ENCODE data around the gene DSP.
A peak's percentile ranks its signal among the peaks of the same experiment; 100 is the strongest.

Gene DSP

DNA sequence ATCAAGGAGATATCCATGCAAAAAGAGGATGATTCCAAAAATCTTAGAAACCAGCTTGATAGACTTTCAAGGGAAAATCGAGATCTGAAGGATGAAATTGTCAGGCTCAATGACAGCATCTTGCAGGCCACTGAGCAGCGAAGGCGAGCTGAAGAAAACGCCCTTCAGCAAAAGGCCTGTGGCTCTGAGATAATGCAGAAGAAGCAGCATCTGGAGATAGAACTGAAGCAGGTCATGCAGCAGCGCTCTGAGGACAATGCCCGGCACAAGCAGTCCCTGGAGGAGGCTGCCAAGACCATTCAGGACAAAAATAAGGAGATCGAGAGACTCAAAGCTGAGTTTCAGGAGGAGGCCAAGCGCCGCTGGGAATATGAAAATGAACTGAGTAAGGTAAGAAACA, 38.4 kb downstream of the DSP start:
- Histone ChIP-seq H3K4me1 (ENCODE audit: control insufficient read depth, insufficient read depth, low read length) (no peaks in the 10 kb centered on the region), H3K36me3 (ENCODE audit: control insufficient read depth in 2 of 2, insufficient read depth in 2 of 2, low read length in 2 of 2) (no peaks in the 10 kb centered on the region), H3K9me3 (ENCODE audit: control insufficient read depth in 2 of 2, low read length in 2 of 2) (no peaks in the 10 kb centered on the region), H3K27ac (ENCODE audit: low read length) (no peak overlapping the region), H3K9ac (ENCODE audit: low read length in 2 of 2) (no peak overlapping the region), H3K4me3 (ENCODE audit: low read length in 2 of 2) (no peak overlapping the region), H3K27me3 (ENCODE audit: control insufficient read depth in 1 of 2, insufficient read depth in 2 of 2, low read length in 2 of 2) (no peaks in the 10 kb centered on the region)

DNA sequence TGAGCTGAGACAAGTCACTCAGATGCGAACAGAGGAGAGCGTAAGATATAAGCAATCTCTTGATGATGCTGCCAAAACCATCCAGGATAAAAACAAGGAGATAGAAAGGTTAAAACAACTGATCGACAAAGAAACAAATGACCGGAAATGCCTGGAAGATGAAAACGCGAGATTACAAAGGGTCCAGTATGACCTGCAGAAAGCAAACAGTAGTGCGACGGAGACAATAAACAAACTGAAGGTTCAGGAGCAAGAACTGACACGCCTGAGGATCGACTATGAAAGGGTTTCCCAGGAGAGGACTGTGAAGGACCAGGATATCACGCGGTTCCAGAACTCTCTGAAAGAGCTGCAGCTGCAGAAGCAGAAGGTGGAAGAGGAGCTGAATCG, 39.1 kb downstream of the DSP start:
- Histone ChIP-seq H3K9ac (ENCODE audit: low read length in 2 of 2) (no peak overlapping the region), H3K9me3 (ENCODE audit: control insufficient read depth in 2 of 2, low read length in 2 of 2) (no peaks in the 10 kb centered on the region), H3K27me3 (ENCODE audit: control insufficient read depth in 1 of 2, insufficient read depth in 2 of 2, low read length in 2 of 2) (no peaks in the 10 kb centered on the region), H3K4me3 (ENCODE audit: low read length in 2 of 2) (no peak overlapping the region), H3K4me1 (ENCODE audit: control insufficient read depth, insufficient read depth, low read length) (no peaks in the 10 kb centered on the region), H3K27ac (ENCODE audit: low read length) (no peak overlapping the region), H3K36me3 (ENCODE audit: control insufficient read depth in 2 of 2, insufficient read depth in 2 of 2, low read length in 2 of 2) (no peaks in the 10 kb centered on the region)

- Histone ChIP-seq H3K36me3 (ENCODE audit: control insufficient read depth in 2 of 2, insufficient read depth in 2 of 2, low read length in 2 of 2) (no peaks in the 10 kb centered on the region), H3K9me3 (ENCODE audit: control insufficient read depth in 2 of 2, low read length in 2 of 2) (no peaks in the 10 kb centered on the region), H3K4me1 (ENCODE audit: control insufficient read depth, insufficient read depth, low read length) (no peaks in the 10 kb centered on the region), H3K4me3 (ENCODE audit: low read length in 2 of 2) (no peak overlapping the region), H3K27ac (ENCODE audit: low read length) (no peak overlapping the region), H3K27me3 (ENCODE audit: control insufficient read depth in 1 of 2, insufficient read depth in 2 of 2, low read length in 2 of 2) (no peaks in the 10 kb centered on the region), H3K9ac (ENCODE audit: low read length in 2 of 2) (no peak overlapping the region)
Measured at GRCh38 chr6:7580927-7581618, 39.6 kb downstream of the DSP start.

DNA sequence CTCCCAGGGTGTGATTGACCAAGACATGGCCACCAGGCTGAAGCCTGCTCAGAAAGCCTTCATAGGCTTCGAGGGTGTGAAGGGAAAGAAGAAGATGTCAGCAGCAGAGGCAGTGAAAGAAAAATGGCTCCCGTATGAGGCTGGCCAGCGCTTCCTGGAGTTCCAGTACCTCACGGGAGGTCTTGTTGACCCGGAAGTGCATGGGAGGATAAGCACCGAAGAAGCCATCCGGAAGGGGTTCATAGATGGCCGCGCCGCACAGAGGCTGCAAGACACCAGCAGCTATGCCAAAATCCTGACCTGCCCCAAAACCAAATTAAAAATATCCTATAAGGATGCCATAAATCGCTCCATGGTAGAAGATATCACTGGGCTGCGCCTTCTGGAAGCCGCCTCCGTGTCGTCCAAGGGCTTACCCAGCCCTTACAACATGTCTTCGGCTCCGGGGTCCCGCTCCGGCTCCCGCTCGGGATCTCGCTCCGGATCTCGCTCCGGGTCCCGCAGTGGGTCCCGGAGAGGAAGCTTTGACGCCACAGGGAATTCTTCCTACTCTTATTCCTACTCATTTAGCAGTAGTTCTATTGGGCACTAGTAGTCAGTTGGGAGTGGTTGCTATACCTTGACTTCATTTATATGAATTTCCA, 43.9 kb downstream of the DSP start:
- no peaks in the 10 kb centered on the region for H3K4me1 ChIP-seq (ENCODE audit: control insufficient read depth, insufficient read depth, low read length)
- H3K36me3 ChIP-seq (ENCODE audit: control insufficient read depth in 2 of 2, insufficient read depth in 2 of 2, low read length in 2 of 2) = no peaks in the 10 kb centered on the region
- H3K27me3 ChIP-seq (ENCODE audit: control insufficient read depth in 1 of 2, insufficient read depth in 2 of 2, low read length in 2 of 2) = no peaks in the 10 kb centered on the region
- H3K9ac ChIP-seq (ENCODE audit: low read length in 2 of 2) = no peak overlapping the region
- no peak overlapping the region for H3K27ac ChIP-seq (ENCODE audit: low read length)
- no peaks in the 10 kb centered on the region for H3K9me3 ChIP-seq (ENCODE audit: control insufficient read depth in 2 of 2, low read length in 2 of 2)
- H3K4me3 ChIP-seq (ENCODE audit: low read length in 2 of 2) = no peak overlapping the region

- Histone ChIP-seq H3K36me3 (ENCODE audit: control insufficient read depth in 2 of 2, insufficient read depth in 2 of 2, low read length in 2 of 2) (no peaks in the 10 kb centered on the region), H3K27ac (ENCODE audit: low read length) (no peak overlapping the region), H3K4me3 (ENCODE audit: low read length in 2 of 2) (no peak overlapping the region), H3K9ac (ENCODE audit: low read length in 2 of 2) (no peak overlapping the region), H3K9me3 (ENCODE audit: control insufficient read depth in 2 of 2, low read length in 2 of 2) (no peaks in the 10 kb centered on the region), H3K27me3 (ENCODE audit: control insufficient read depth in 1 of 2, insufficient read depth in 2 of 2, low read length in 2 of 2) (no peaks in the 10 kb centered on the region), H3K4me1 (ENCODE audit: control insufficient read depth, insufficient read depth, low read length) (peaks cover 5% of the 10 kb centered on the region)
Measured at GRCh38 chr6:7587631-7588100, 46.2 kb downstream of the DSP start.

GRCh38 chr6:7588506-7588905, 47.0 kb downstream of the DSP start:
- Histone ChIP-seq H3K36me3 (ENCODE audit: control insufficient read depth in 2 of 2, insufficient read depth in 2 of 2, low read length in 2 of 2) (peaks cover 0 to 2% of the 10 kb centered on the region in 2 donors), H3K27me3 (ENCODE audit: control insufficient read depth in 1 of 2, insufficient read depth in 2 of 2, low read length in 2 of 2) (no peaks in the 10 kb centered on the region), H3K27ac (ENCODE audit: low read length) (no peak overlapping the region), H3K4me1 (ENCODE audit: control insufficient read depth, insufficient read depth, low read length) (peaks cover 5% of the 10 kb centered on the region), H3K9me3 (ENCODE audit: control insufficient read depth in 2 of 2, low read length in 2 of 2) (no peaks in the 10 kb centered on the region), H3K9ac (ENCODE audit: low read length in 2 of 2) (no peak overlapping the region), H3K4me3 (ENCODE audit: low read length in 2 of 2) (no peak overlapping the region)

GRCh38 chr6:7589221-7589620, 47.8 kb downstream of the DSP start:
- Histone ChIP-seq H3K27ac (ENCODE audit: low read length) (no peak overlapping the region), H3K27me3 (ENCODE audit: control insufficient read depth in 1 of 2, insufficient read depth in 2 of 2, low read length in 2 of 2) (no peaks in the 10 kb centered on the region), H3K36me3 (ENCODE audit: control insufficient read depth in 2 of 2, insufficient read depth in 2 of 2, low read length in 2 of 2) (peaks cover 0 to 2% of the 10 kb centered on the region in 2 donors), H3K4me1 (ENCODE audit: control insufficient read depth, insufficient read depth, low read length) (peaks cover 5% of the 10 kb centered on the region), H3K9ac (ENCODE audit: low read length in 2 of 2) (peak overlapping the region in 1 of 2 donors; percentile 88), H3K9me3 (ENCODE audit: control insufficient read depth in 2 of 2, low read length in 2 of 2) (no peaks in the 10 kb centered on the region), H3K4me3 (ENCODE audit: low read length in 2 of 2) (peak overlapping the region; percentile 89)

- Histone ChIP-seq H3K9ac (ENCODE audit: low read length in 2 of 2) (peak within 1 kb of the TSS; percentile 82 to 88), H3K4me3 (ENCODE audit: low read length in 2 of 2) (peak within 1 kb of the TSS; percentile 89), H3K27me3 (ENCODE audit: control insufficient read depth in 1 of 2, insufficient read depth in 2 of 2, low read length in 2 of 2) (no peaks in the 10 kb centered on the region), H3K27ac (ENCODE audit: low read length) (peak within 1 kb of the TSS; percentile 1), H3K36me3 (ENCODE audit: control insufficient read depth in 2 of 2, insufficient read depth in 2 of 2, low read length in 2 of 2) (peaks cover 5 to 6% of the 10 kb centered on the region in 2 donors), H3K4me1 (ENCODE audit: control insufficient read depth, insufficient read depth, low read length) (peaks cover 5% of the 10 kb centered on the region), H3K9me3 (ENCODE audit: control insufficient read depth in 2 of 2, low read length in 2 of 2) (no peaks in the 10 kb centered on the region)
Measured at GRCh38 chr6:7589949-7590917, 48.8 kb downstream of the DSP start, which contains the start of gene SNRNP48. Gene SNRNP48 (plus strand): TSS chr6:7590198. CDS start chr6:7590258, 60 bp downstream.

DNA sequence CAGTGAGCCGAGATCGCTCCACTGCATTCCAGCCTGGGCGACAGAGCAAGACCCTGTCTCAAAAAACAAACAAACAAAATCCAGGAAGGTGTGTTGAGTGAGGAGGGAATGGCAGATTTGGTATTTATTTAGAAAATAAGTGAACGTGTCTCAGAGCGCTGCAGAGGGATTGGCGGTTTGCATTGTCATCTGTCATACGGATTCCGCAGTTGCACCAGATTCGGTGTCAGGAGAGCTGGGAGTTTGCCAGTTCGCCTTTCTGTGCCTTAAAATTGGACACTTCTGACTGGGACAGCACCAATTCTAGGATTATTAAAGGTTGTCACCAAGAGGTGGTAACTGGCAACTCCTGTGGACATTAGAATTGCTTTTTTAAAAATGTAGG, 49.4 kb downstream of the DSP start:
- H3K4me1 ChIP-seq (ENCODE audit: control insufficient read depth, insufficient read depth, low read length) = peaks cover 5% of the 10 kb centered on the region
- peak overlapping the region; percentile 89 for H3K4me3 ChIP-seq (ENCODE audit: low read length in 2 of 2)
- H3K27ac ChIP-seq (ENCODE audit: low read length) = no peak overlapping the region
- peak overlapping the region; percentile 55 to 88 for H3K9ac ChIP-seq (ENCODE audit: low read length in 2 of 2)
- peaks cover 5 to 12% of the 10 kb centered on the region in 2 donors for H3K36me3 ChIP-seq (ENCODE audit: control insufficient read depth in 2 of 2, insufficient read depth in 2 of 2, low read length in 2 of 2)
- no peaks in the 10 kb centered on the region for H3K27me3 ChIP-seq (ENCODE audit: control insufficient read depth in 1 of 2, insufficient read depth in 2 of 2, low read length in 2 of 2)
- H3K9me3 ChIP-seq (ENCODE audit: control insufficient read depth in 2 of 2, low read length in 2 of 2) = no peaks in the 10 kb centered on the region

- no peak overlapping the region for H3K27ac ChIP-seq (ENCODE audit: low read length)
- H3K4me3 ChIP-seq (ENCODE audit: low read length in 2 of 2) = peak overlapping the region in 1 of 2 donors; percentile 89
- peaks cover 5% of the 10 kb centered on the region for H3K4me1 ChIP-seq (ENCODE audit: control insufficient read depth, insufficient read depth, low read length)
- H3K9ac ChIP-seq (ENCODE audit: low read length in 2 of 2) = no peak overlapping the region
- H3K9me3 ChIP-seq (ENCODE audit: control insufficient read depth in 2 of 2, low read length in 2 of 2) = no peaks in the 10 kb centered on the region
- H3K27me3 ChIP-seq (ENCODE audit: control insufficient read depth in 1 of 2, insufficient read depth in 2 of 2, low read length in 2 of 2) = no peaks in the 10 kb centered on the region
- peaks cover 5 to 12% of the 10 kb centered on the region in 2 donors for H3K36me3 ChIP-seq (ENCODE audit: control insufficient read depth in 2 of 2, insufficient read depth in 2 of 2, low read length in 2 of 2)
Measured at GRCh38 chr6:7591770-7592169, 50.3 kb downstream of the DSP start.
